HG02759 (cell line): ENCODE results near the gene CNIH3.
"Not testable (repeated sequence)": the region's sequence is repeated elsewhere in the genome, so short reads cannot be mapped to it uniquely, and the experiment has no call there.

Experiments used
- ATAC-seq: cut with Tn5 transposase; IDR thresholded peaks from one replicate; pipeline ENCODE4 v1.9.1; 2021; ENCODE audit warnings: mild to moderate bottlenecking, moderate library complexity; ENCODE audit not compliant: unreplicated experiment

CNIH3 gene

GRCh38 chr1:224683936-224684335, 67.8 kb downstream of the CNIH3 start:
- no peak for ATAC-seq

- ATAC-seq, result no peak
Observed at GRCh38 chr1:224684979-224685425, 68.9 kb downstream of the CNIH3 start.

GRCh38 chr1:224686140-224686539, 70.0 kb downstream of the CNIH3 start:
- ATAC-seq, result not testable (repeated sequence)

DNA sequence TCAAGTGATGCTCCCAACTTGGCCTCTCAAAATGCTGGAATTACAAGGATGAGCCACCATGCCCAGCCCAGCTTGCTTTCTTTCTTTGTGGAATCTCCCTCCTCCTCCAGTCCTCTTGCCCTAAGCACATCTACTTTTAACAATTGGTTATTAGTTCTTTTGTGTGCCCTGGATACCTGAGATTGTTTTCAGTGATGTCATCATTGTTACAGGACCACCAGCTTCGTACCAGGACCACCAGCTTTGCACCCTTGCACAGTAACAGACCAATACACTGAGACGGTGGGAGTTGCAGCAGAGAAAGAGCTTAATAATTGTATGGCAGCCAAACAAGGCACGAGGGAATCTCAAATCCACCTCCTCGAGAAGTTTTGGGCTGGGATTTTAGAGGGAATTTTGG, 71.3 kb downstream of the CNIH3 start:
- no peak for ATAC-seq

DNA sequence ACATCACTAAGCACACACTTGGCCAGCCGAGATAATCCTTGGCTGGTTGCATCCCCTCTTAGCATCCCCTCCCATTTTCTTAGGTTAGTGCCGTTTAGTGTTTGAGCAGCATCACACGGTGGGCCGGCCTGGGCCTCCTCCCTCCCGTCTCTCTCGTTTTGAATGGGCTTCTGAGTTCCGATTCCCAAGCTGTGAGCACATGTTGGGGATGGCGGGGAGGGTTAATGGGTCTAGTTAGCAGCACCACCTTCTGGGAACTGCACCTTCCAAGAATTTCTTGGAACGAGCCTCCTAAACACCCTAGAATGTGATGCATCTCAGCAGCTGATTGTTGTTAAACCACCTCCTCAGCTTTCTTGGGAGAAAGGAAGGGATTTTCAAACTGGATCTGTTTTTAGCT, 73.3 kb downstream of the CNIH3 start:
- ATAC-seq, result no peak

DNA sequence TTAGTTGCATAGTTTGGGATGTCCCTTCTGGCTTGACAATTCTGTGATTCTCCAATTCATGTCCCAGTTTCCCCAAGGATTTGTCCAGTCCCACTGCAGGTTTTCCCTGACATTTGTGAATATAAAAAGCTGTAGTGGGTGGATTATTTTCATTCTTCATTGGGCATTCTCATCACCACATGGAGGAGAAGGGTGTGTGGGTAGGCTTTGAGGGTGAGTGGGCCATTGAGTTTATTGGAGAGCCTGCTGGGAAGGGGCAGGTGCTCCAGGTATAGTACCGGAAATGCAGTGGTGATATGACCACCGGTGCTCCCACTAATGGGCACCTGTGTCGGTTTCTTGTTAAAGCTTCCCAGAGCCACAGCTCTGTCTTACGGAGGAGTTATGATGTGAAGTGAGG, 74.5 kb downstream of the CNIH3 start:
- no peak for ATAC-seq

DNA sequence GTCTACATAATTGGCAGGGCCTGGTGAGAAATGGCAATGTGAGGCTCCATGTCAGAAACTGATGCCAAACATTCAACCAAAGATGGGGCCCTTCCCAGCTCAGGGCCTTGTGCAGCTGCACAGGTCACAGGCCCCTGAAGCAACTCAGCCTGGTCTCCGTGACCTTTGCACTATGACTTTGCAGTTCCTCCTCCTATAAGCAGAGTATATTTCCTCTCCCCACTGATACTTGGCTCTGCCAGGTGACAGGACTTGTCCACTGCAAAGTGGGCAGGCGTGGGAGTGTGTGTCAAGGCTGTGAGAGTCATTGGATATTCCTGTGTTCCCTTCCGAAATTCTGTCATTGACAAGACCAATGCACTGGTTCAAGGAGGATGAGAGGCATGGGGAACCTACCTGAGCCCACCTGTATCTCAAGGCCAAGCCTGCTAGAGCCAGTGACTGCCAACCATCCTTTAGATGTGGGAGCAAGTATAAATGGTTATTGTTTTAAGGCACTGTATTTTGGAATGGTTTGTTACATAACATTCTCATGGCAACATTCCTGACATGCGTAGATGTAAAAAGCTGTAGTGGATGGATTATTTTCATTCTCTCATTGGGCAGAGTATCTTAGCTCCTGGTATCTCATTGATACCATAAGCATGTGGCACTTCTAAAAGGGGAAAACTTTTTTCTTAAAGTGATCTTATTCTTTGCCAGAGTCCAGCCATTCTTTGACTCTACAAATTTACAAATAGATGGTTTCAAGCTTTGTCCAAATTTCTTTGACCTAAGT, 75.2 kb downstream of the CNIH3 start:
- no peak for ATAC-seq

DNA sequence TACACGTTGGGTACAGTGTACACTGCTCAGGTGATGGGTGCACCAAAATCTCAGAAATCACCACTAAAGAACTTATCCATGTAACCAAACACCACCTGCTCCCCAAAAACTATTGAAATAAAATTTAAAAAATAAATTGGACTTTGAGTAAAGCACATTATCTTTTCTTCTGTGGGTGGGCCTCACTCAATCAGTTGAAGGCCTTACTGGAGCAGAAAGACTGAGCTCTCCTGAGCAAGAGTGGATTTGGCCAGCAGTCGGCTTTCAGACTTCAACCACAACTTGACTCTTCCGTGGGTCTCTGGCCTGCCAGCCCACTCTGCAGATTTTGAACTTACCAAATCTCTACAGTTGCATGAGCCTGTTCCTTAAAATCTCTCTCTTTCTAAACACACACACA, 78.9 kb downstream of the CNIH3 start:
- no peak for ATAC-seq

DNA sequence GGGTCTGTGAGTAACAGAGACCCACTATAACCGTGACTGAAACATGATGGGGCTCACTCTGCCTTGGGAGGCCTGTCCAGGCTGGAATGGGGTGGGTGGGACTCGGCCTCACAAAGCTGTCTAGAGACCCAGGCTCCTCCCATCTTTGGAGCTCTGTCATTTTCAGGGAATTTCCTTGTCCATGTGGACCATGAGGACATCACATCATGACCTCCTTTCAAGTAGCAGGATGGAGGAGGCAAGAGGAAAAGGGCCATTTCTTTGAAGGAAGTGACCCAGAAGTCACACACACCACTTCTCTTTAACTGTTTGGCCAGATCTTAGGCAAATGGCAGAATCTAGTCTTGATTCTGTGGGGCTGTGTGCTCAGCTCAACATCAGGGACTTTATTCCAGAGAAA, 79.9 kb downstream of the CNIH3 start:
- ATAC-seq, result no peak

- no peak for ATAC-seq
Observed at GRCh38 chr1:224696891-224697765, 81.0 kb downstream of the CNIH3 start.

DNA sequence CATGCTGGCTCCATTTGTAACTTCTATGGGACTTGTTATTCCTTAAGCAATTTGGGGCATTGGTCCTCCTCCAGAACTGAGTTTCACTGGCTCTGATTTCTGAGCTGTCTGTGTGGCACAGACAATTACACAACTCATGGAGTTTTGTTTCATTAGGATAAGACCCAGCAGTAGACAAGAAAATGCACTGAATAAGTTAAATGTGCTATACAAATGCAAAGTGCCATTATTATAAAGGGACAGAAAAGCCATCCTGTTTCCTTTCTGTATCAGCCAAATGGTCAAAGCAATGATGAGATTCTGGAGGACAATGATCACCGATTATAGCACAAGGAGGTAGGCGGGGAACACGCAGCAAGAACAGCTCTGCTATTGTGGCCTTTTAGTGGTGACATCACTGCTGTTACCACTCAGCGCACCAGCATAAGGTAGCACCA, 81.9 kb downstream of the CNIH3 start:
- ATAC-seq, result no peak

GRCh38 chr1:224700918-224701531, 84.9 kb downstream of the CNIH3 start:
- no peak for ATAC-seq

DNA sequence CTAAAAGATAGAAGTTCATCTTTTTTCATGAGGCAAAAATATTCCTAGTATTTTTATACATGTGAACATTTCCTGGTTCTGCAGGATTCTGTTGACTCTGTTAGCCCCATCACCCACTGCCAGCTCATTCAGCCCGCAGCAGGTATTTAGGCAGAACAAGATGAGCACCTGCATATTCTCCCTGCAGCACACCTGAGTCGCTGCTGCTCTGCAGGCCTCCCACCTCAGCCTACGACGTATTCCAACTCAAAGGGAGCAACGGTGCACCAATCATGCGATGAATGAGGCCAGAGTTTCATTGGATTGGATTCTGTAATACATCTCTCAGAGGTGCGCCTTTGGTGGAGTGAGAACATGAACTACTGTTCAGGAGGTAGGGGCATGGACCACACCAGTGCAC, 87.6 kb downstream of the CNIH3 start:
- ATAC-seq, result no peak

DNA sequence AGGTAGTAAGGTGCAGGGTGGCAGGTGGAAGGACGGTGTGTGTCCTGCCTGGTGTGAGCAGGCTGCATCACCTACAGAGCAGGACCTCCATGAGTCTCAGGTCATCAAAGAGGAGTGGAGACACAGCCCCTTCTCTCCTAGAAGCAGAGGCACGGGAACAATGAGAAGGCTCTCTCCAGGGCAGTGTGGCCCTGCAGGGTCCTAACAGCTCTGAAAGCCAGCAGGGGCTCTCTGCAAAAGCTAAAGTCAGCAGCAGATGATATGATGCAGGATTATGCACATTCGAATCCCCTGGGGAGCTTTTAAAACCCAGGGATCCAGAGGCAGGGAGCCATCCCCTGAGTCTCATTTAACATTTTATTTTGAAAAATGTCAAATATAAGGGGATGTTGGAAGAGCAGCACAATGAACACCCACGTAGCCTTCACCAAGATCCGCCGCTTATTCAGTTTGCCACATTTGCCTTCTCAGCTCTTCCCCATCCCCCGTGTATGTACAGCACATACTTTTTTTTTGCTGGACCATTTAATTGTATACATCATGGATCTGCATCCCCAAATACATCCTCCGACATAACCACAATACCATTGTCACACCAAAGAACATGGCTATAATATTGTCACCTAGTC, 88.1 kb downstream of the CNIH3 start:
- ATAC-seq, result no peak

DNA sequence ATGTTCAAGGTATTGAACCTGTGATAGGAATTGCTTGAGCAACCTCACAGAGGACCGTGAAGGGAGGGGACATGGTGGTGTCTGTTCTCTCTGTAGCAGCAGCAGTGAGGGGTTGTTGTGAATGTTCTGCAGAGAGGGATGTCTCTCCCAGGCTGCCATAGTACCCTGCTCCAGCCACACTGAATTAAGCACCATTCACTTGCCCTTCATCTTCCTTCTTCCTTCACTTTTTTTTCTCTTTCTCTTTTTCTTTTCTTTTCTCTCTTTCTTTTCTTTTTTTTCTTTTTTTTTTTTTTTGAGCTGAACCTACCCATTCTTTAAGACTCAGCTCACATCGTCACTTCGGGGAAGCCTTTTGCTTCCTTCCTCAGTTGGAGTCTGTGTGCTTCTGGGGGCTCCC, 89.5 kb downstream of the CNIH3 start:
- ATAC-seq, result no peak

GRCh38 chr1:224707843-224708725, 92.0 kb downstream of the CNIH3 start:
- no peak for ATAC-seq

DNA sequence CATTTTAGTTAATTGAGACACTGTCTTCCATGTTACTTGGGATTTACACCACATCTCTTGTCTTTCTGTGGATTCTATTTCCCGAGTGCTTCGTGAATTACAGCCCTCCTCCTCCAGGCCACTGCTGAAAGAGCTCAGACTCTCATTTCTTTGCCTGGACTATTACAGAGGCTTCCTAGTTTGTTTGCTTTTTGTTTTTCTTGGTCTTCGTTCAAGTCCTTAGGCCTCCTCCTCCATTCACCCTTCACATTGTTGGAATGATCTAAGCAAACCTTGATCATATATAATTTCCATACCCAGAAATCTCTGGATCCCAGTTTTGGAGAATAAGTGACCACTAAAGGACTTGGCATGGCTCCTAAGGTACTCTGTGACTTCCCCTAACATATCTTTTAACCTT, 94.1 kb downstream of the CNIH3 start:
- ATAC-seq, result no peak

DNA sequence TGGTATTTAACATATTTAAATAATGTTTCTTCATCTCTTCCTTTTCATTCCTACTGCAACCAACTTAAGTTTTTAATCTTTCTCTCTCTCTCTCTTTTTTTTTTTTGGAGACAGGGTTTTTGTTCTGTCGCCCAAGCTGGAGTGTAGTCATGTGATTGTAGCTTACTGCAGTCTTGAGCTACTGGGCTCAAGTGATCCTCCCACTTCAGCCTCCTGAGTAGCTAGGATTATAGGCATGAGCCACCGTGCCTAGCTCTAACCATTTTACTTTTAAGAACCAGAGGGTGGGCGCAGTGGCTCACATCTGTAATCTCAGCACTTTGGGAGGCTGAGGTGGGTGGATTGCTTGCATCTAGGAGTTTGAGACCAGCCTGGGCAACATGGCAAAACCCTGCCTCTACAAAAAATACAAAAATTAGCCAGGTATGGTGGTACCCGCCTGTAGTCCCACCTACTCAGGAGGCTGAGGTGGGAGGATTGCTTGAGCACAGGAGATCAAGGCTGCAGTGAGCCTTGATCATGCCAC, 95.2 kb downstream of the CNIH3 start:
- ATAC-seq, result not testable (repeated sequence)

- no peak for ATAC-seq
Observed at GRCh38 chr1:224711876-224712275, 95.8 kb downstream of the CNIH3 start.

DNA sequence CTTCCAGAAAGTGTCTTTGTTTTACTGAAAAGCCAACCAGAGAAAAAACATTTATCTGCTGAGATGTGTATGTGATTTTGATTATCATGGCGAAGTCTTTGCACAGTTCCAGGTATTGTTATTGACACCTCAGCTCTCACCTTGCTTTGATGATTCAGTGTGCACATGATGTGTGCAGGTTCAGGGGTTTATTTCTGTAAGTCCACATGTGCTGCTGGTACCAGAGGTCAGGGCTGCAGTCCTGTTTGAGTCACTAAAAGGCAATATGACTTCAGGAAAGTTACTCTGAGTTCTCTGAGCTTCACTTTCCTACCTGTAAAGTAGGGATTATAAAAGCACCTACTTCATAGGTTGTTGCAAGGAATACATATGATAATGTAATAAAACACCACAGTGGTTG, 97.1 kb downstream of the CNIH3 start:
- ATAC-seq, result no peak
